Endothelial cell of umbilical vein (primary cell): Measurements from ENCODE around the gene PTTG1IP. TPM values are rescaled to one million over a fixed set of nuclear protein-coding genes. Genes with fewer than 3 reads are reported as not detected.

Source experiments
- BruUV-seq: library from RNA; stranded (reverse); fragments of 400-500 nt; replicated peaks from 2 replicates; lab custom pipeline; 2021; lab: Mats Ljungman, UMichigan
- CTCF ChIA-PET: fragments of 300-600, 350-600 bp; sonication (Branson Sonifier 250); formaldehyde crosslinking; loops from one replicate; lab custom pipeline; 2021; ENCODE audit warnings: antibody characterized with exemption, inconsistent platforms; lab: Charles Lee
- POLR2A ChIA-PET: fragments of 300-600, 350-600 bp; sonication (Branson Sonifier 250); formaldehyde crosslinking; loops from one replicate; lab custom pipeline; 2021; ENCODE audit warnings: antibody characterized with exemption, inconsistent platforms; lab: Charles Lee
- DNase-seq: peaks from one replicate; pipeline ENCODE4 v3.0.0-alpha.2; 2011; ENCODE audit warnings: low read depth, low spot score
- FAIRE-seq: peaks from 2 replicates; lab custom pipeline; 2011; peaks lifted over from hg19 to GRCh38; lab: Jason Lieb, UNC
- H2AFZ ChIP-seq: 2 replicates; pipeline ENCODE4 v1.6.0; 2012; ENCODE audit warnings: low read depth, low read length, control low read depth, inconsistent platforms
- H3K27ac ChIP-seq: 2 replicates; pipeline ENCODE4 v1.5.1; 2011; ENCODE audit warnings: low read depth, mild to moderate bottlenecking, control low read depth, low read length, moderate library complexity; ENCODE audit not compliant: insufficient read depth
- H3K27me3 ChIP-seq, 2 experiments: 2 replicates each; pipeline versions ENCODE4 v1.6.0 to v1.6.1; 2011; ENCODE audit warnings: low read length in 2 of 2, mixed read lengths in 1 of 2; ENCODE audit not compliant: control insufficient read depth in 2 of 2, insufficient read depth in 2 of 2
- H3K36me3 ChIP-seq, 2 experiments: 2 replicates in 1 of 2; 3 replicates in 1 of 2; pipeline ENCODE4 v1.5.1; 2011; ENCODE audit warnings: low read length in 2 of 2, mild to moderate bottlenecking in 1 of 2, moderate library complexity in 1 of 2; ENCODE audit not compliant: control insufficient read depth in 2 of 2, insufficient read depth in 2 of 2; ENCODE audit errors: extremely low read depth in 1 of 2
- H3K4me1 ChIP-seq: 3 replicates; pipeline ENCODE4 v1.5.1; 2011; ENCODE audit warnings: mild to moderate bottlenecking, low read length; ENCODE audit not compliant: control insufficient read depth, insufficient read depth; ENCODE audit errors: extremely low read depth
- H3K4me2 ChIP-seq: 2 replicates; pipeline ENCODE4 v1.6.1; 2011; ENCODE audit warnings: low read length, control low read depth, mixed read lengths; ENCODE audit not compliant: insufficient read depth
- H3K4me3 ChIP-seq, 3 experiments: fragments of 200-600 bp in 1 of 3; sonication (generic), shearing (Covaris generic) in 1 of 3; replicated peaks in 1 of 3; 2 replicates each; pipeline ENCODE4 v1.5.1; 2011 to 2016; ENCODE audit warnings: control low read depth in 3 of 3, low read length in 3 of 3, mild to moderate bottlenecking in 2 of 3, inconsistent platforms in 1 of 3, low read depth in 1 of 3, moderate library complexity in 1 of 3; ENCODE audit not compliant: insufficient read depth in 1 of 3
- H3K79me2 ChIP-seq: 2 replicates; pipeline ENCODE4 v1.6.0; 2012; ENCODE audit warnings: low read length, inconsistent platforms; ENCODE audit not compliant: control insufficient read depth, insufficient read depth
- H3K9ac ChIP-seq: replicated peaks from 2 replicates; pipeline ENCODE3; 2011; ENCODE audit warnings: low read length, control low read depth; ENCODE audit not compliant: insufficient read depth; ENCODE audit errors: extremely low read depth
- H3K9me1 ChIP-seq: replicated peaks from 3 replicates; pipeline ENCODE4 v1.6.0; 2011; ENCODE audit warnings: mild to moderate bottlenecking, low read length; ENCODE audit not compliant: control insufficient read depth, insufficient read depth; ENCODE audit errors: extremely low read depth
- H3K9me3 ChIP-seq: replicated peaks from 2 replicates; pipeline ENCODE4 v1.5.1; 2012; ENCODE audit warnings: low read length, inconsistent platforms; ENCODE audit not compliant: control insufficient read depth, insufficient read depth
- H4K20me1 ChIP-seq: replicated peaks from 2 replicates; pipeline ENCODE3; 2011; ENCODE audit warnings: mild to moderate bottlenecking, low read length; ENCODE audit not compliant: control insufficient read depth, insufficient read depth; ENCODE audit errors: extremely low read depth
- CTCF ChIP-seq, 2 donors: IDR thresholded peaks; 1 replicate in 1 of 2; 2 replicates in 1 of 2; pipeline ENCODE4 v1.5.1; 2011; ENCODE audit warnings: low read length in 2 of 2, mild to moderate bottlenecking in 2 of 2, moderate library complexity in 2 of 2, control low read depth in 1 of 2, inconsistent platforms in 1 of 2, low read depth in 1 of 2; ENCODE audit not compliant: insufficient read depth in 1 of 2; ENCODE audit errors: extremely low read depth in 1 of 2
- EZH2 ChIP-seq: IDR thresholded peaks from 2 replicates; pipeline ENCODE4 v1.6.1; 2012; ENCODE audit warnings: borderline replicate concordance, low read depth, mild to moderate bottlenecking, moderate library complexity, low read length, inconsistent platforms; ENCODE audit not compliant: severe bottlenecking
- FOS ChIP-seq: IDR thresholded peaks from 2 replicates; pipeline ENCODE4 v1.6.1; 2011; ENCODE audit warnings: mild to moderate bottlenecking, low read length, moderate library complexity, borderline replicate concordance; ENCODE audit not compliant: insufficient read depth
- GATA2 ChIP-seq: IDR thresholded peaks from 2 replicates; pipeline ENCODE4 v1.7.0; 2011; ENCODE audit warnings: low read depth, mild to moderate bottlenecking, moderate library complexity, mixed read lengths, low read length; ENCODE audit not compliant: insufficient read length, insufficient read depth
- JUN ChIP-seq: IDR thresholded peaks from 2 replicates; pipeline ENCODE4 v1.6.1; 2011; ENCODE audit warnings: borderline replicate concordance, low read depth; ENCODE audit not compliant: insufficient read length, insufficient read depth
- MAX ChIP-seq: IDR thresholded peaks from 2 replicates; pipeline ENCODE4 v1.6.1; 2011; ENCODE audit not compliant: insufficient read depth, insufficient read length
- MYC ChIP-seq: IDR thresholded peaks from one replicate; pipeline ENCODE4 v1.6.1; 2011; ENCODE audit warnings: mild to moderate bottlenecking, low read depth, low read length
- POLR2A ChIP-seq: IDR thresholded peaks from 2 replicates; pipeline ENCODE4 v1.6.1; 2012; ENCODE audit warnings: low read depth, mild to moderate bottlenecking, control low read depth, low read length
- POLR2AphosphoS5 ChIP-seq: IDR thresholded peaks from 2 replicates; pipeline ENCODE4 v1.6.1; 2012; ENCODE audit warnings: low read depth, mild to moderate bottlenecking, control low read depth, low read length, moderate library complexity; ENCODE audit not compliant: insufficient read depth
- dilution Hi-C: fragments of 300-500 bp; cut with MboI; formaldehyde crosslinking; loops from one replicate; pipeline ENCODE4 v1.15.0; 2019; ENCODE audit warnings: low sequenced_read_pairs; ENCODE audit not compliant: extremely low pct_ligation_motif_present
- intact Hi-C: fragments of 100-400 bp; cut with micrococcal nuclease; formaldehyde crosslinking; loops from one replicate; pipeline ENCODE4 v1.10.0; 2022
- polyA plus RNA-seq, 4 experiments: library from polyadenylated mRNA; depleted of rRNA in 3 of 4; stranded (reverse) in 3 of 4; unstranded in 1 of 4; fragments of >200 nt; gene quantifications; 2 replicates each; pipeline versions ENCODE4 v1.2.1 to v1.2.3, GENCODE V29; 2011 to 2012; ENCODE audit warnings: missing spikeins in 1 of 4
- total RNA-seq: library from RNA; stranded (reverse); gene quantifications from 2 replicates; pipeline ENCODE4 v1.2.3, GENCODE V29; 2021

The PTTG1IP gene
- total and polyA plus RNA-seq, 2 donors (not counting 3 experiments of a cell fraction or from before 2014, with no cell fraction given), result 342 to 415 TPM

DNA sequence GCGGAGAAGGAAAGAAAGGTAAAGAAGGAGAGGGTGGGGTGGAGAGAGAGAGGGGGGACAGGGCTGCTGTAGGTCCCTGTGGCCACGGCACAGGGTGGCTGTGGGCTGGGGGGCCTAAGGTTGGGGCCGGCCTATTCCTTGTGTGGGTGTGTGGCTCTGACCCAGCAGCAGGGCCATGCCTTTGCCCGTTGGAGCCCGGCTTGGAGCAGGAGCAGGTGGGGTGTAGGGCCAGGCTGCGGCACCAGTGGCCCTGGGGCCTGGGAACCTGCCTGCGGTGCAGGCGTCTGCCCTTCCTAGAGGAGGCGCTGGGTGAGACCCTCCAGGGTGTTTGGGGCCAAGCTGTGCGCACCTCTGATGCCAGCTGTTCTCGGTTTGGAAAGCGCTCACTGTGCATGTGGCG is 36.0 kb downstream of the PTTG1IP start:
- H4K20me1 ChIP-seq, result no peaks in the 10 kb centered on the region
- intact Hi-C loops (no loop called here), dilution Hi-C loops (no loop called here)
- H3K4me2 ChIP-seq, result no peak overlapping the region
- DNase-seq, result no peak
- H2AFZ ChIP-seq, result no peak overlapping the region
- H3K79me2 ChIP-seq, result no peaks in the 10 kb centered on the region
- no peak overlapping the region for H3K4me3 ChIP-seq
- H3K9ac ChIP-seq, result no peak overlapping the region
- H3K36me3 ChIP-seq, result no peaks in the 10 kb centered on the region
- TF ChIP-seq JUN, result no peak
- TF ChIP-seq FOS, result no peak
- no peak for TF ChIP-seq CTCF (IDR thresholded peaks at IDR 0.05; ENCODE audit: extremely low read depth in 1 of 2, insufficient read depth in 1 of 2, low read depth in 1 of 2, low read length in 2 of 2)
- no peak for TF ChIP-seq MYC
- no peak for TF ChIP-seq EZH2
- no peak for TF ChIP-seq GATA2
- no peak for TF ChIP-seq POLR2AphosphoS5
- TF ChIP-seq POLR2A, result no peak
- no peak for TF ChIP-seq MAX
- no peaks in the 10 kb centered on the region for H3K9me1 ChIP-seq
- no peaks in the 10 kb centered on the region for H3K9me3 ChIP-seq
- no peak overlapping the region for H3K27ac ChIP-seq
- H3K27me3 ChIP-seq, result no peaks in the 10 kb centered on the region
- H3K4me1 ChIP-seq, result no peaks in the 10 kb centered on the region
- ChIA-PET CTCF (no interaction called here), POLR2A (no interaction called here)
- no peak for FAIRE-seq
- BruUV-seq, result no TSS peak
